ENCODE measurements around the gene APOOL.
A peak's percentile ranks its signal among the peaks of the same experiment; 100 is the strongest.
"Not testable (repeated sequence)": the region's sequence is repeated elsewhere in the genome, so short reads cannot be mapped to it uniquely, and the experiment has no call there.

The APOOL gene

DNA sequence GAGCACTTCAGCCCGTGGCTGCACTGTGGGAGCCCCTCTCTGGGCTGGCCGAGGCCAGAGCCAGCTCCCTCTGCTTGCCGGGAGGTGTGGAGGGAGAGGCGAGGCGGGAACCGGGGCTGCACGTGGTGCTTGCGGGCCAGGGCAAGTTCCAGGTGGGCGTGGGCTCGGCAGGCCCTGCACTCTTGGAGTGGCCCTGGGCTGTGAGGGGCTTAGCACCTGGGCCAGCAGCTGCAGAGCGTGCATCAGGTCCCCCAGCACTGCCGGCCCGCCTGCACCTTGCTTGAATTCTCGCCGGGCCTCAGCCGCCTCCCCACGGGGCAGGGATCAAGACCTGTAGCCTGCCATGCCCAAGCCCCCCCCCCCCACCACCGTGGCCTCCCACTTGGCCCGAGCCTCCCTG, 28.9 kb upstream of the APOOL start (continued):
- TF ChIP-seq KLF16 (tag by site-specific recombination; IDR thresholded peaks at IDR 0.05) (no peak), SP7 (tag by site-specific recombination; IDR thresholded peaks at IDR 0.05) (no peak)
- TF ChIP-seq, protein P1, sequence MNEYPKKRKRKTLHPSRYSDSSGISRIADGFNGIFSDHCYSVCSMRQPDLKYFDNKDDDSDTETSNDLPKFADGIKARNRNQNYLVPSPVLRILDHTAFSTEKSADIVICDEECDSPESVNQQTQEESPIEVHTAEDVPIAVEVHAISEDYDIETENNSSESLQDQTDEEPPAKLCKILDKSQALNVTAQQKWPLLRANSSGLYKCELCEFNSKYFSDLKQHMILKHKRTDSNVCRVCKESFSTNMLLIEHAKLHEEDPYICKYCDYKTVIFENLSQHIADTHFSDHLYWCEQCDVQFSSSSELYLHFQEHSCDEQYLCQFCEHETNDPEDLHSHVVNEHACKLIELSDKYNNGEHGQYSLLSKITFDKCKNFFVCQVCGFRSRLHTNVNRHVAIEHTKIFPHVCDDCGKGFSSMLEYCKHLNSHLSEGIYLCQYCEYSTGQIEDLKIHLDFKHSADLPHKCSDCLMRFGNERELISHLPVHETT (tag by site-specific recombination; IDR thresholded peaks at IDR 0.05): no peak

DNA sequence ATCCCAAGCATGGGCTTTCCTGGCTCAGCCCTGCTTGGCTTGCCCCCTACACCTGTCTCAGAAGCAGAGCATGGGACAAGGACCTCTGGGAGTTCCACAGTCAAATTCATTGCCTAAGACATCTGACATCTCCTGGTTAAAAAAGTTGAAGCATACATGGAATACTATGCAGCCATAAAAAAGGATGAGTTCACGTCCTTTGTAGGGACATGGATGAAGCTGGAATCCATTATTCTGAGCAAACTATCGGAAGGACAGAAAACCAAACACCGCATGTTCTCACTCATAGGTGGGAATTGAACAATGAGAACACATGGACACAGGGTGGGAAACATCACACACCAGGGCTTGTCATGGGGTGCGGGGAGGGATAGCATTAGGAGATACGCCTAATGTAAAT, 11.9 kb upstream of the APOOL start:
- H3K4me3 ChIP-seq (ENCODE audit: low read depth, low read length); H3K27ac ChIP-seq (ENCODE audit: extremely low read depth, low read depth, low read length); H3K9me3 ChIP-seq (ENCODE audit: control insufficient read depth, insufficient read depth, low read depth, low read length); POLR2A ChIA-PET; H3K36me3 ChIP-seq (ENCODE audit: control insufficient read depth in 2 of 2, insufficient read depth in 1 of 2, low read length in 2 of 2); CTCF ChIA-PET; H3K4me1 ChIP-seq (ENCODE audit: control insufficient read depth, insufficient read depth, low read length): not testable (repeated sequence)
- TF ChIP-seq ZNF146 (tag by site-specific recombination; IDR thresholded peaks at IDR 0.05): peak; percentile 79
- TF ChIP-seq, protein P2, sequence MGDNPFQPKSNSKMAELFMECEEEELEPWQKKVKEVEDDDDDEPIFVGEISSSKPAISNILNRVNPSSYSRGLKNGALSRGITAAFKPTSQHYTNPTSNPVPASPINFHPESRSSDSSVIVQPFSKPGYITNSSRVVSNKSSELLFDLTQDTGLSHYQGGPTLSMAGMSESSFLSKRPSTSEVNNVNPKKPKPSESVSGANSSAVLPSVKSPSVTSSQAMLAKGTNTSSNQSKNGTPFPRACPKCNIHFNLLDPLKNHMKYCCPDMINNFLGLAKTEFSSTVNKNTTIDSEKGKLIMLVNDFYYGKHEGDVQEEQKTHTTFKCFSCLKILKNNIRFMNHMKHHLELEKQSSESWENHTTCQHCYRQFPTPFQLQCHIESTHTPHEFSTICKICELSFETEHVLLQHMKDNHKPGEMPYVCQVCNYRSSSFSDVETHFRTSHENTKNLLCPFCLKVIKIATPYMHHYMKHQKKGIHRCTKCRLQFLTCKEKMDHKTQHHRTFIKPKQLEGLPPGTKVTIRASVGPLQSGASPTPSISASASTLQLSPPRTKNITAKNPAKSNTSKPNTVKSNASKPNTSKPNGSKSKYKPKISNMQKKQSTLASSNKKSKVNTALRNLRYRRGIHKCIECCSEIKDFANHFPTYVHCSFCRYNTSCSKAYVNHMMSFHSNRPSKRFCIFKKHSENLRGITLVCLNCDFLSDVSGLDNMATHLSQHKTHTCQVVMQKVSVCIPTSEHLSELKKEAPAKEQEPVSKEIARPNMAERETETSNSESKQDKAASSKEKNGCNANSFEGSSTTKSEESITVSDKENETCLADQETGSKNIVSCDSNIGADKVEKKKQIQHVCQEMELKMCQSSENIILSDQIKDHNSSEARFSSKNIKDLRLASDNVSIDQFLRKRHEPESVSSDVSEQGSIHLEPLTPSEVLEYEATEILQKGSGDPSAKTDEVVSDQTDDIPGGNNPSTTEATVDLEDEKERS (tag by site-specific recombination; IDR thresholded peaks at IDR 0.05): 0 out of 2 replicates have a peak, but pooled peaks have one; percentile 75

DNA sequence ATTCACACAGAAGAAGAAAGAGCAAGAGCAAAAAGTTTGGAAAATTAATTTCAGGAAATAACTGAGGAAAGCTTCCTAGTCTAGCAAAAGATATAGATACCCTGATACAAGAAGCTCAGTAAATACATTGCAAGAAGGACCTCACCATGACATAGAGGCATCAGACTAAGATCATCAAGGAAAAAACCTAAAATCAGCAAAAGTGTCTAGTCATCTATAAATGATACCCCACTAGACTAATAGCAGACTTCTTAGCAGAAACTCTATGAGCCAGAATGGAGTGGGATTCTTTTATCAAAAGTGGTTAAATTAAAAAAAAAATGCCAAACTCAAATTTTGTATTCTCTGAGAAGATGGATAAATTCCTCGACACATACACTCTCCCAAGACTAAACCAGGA, 10.5 kb upstream of the APOOL start:
- no peak overlapping the region for H3K4me3 ChIP-seq (ENCODE audit: low read depth, low read length)
- H3K9me3 ChIP-seq (ENCODE audit: control insufficient read depth, insufficient read depth, low read depth, low read length): no peaks in the 10 kb centered on the region
- no peaks in the 10 kb centered on the region for H3K36me3 ChIP-seq (ENCODE audit: control insufficient read depth in 2 of 2, insufficient read depth in 1 of 2, low read length in 2 of 2)
- TF ChIP-seq ZNF157 (tag by site-specific recombination; IDR thresholded peaks at IDR 0.05) (no peak), ZNF624 (tag by site-specific recombination; IDR thresholded peaks at IDR 0.05) (no peak), ZNF324 (tag by site-specific recombination; IDR thresholded peaks at IDR 0.05) (no peak), ZBTB20 (tag by site-specific recombination; IDR thresholded peaks at IDR 0.05) (no peak), ZNF202 (tag by site-specific recombination; IDR thresholded peaks at IDR 0.05; ENCODE audit: borderline replicate concordance) (no peak)
- TF ChIP-seq, protein P3, sequence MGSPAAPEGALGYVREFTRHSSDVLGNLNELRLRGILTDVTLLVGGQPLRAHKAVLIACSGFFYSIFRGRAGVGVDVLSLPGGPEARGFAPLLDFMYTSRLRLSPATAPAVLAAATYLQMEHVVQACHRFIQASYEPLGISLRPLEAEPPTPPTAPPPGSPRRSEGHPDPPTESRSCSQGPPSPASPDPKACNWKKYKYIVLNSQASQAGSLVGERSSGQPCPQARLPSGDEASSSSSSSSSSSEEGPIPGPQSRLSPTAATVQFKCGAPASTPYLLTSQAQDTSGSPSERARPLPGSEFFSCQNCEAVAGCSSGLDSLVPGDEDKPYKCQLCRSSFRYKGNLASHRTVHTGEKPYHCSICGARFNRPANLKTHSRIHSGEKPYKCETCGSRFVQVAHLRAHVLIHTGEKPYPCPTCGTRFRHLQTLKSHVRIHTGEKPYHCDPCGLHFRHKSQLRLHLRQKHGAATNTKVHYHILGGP (tag by site-specific recombination; IDR thresholded peaks at IDR 0.05): no peak
- H3K4me1 ChIP-seq (ENCODE audit: control insufficient read depth, insufficient read depth, low read length): no peaks in the 10 kb centered on the region
- POLR2A ChIA-PET: no interaction called here
- CTCF ChIA-PET: no interaction called here
- H3K27ac ChIP-seq (ENCODE audit: extremely low read depth, low read depth, low read length): no peak overlapping the region

DNA sequence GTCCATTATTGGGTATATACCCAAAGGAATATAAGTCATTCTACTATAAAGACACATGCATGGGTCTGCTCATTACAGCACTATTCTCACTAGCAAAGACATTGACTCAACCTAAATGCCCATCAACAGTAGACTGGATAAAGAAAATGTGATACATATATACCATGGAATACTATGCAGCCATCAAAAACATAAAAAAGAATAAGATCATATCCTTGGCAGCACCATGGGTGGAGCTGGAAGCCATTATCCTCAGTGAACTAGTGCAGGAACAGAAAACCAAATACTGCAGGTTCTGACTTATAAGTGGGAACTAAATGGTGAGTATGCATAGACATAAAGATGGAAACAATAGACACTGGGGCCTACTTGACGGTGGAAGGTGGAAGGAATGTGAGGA, 2.3 kb upstream of the APOOL start:
- TF ChIP-seq YY1 (tag by site-specific recombination; IDR thresholded peaks at IDR 0.05): no peak
- peak; percentile 75 for TF ChIP-seq ZNF146 (tag by site-specific recombination; IDR thresholded peaks at IDR 0.05)
- ChIA-PET POLR2A (no interaction called here), CTCF (interaction anchor here (0.7 kb wide), 1 partner anchor 24 kb away, joined by 6 read pairs; no protein-coding TSS in a partner anchor)
- no peak overlapping the region for H3K4me3 ChIP-seq (ENCODE audit: low read depth, low read length)
- H3K36me3 ChIP-seq (ENCODE audit: control insufficient read depth in 2 of 2, insufficient read depth in 1 of 2, low read length in 2 of 2): no peaks in the 10 kb centered on the region
- H3K9me3 ChIP-seq (ENCODE audit: control insufficient read depth, insufficient read depth, low read depth, low read length): no peaks in the 10 kb centered on the region; the same call in 1 of the 2 replicates
- H3K4me1 ChIP-seq (ENCODE audit: control insufficient read depth, insufficient read depth, low read length): no peaks in the 10 kb centered on the region
- H3K27ac ChIP-seq (ENCODE audit: extremely low read depth, low read depth, low read length): no peak overlapping the region

All from HEK293 (cell line).